Retinal pigment epithelial cell (primary cell): ENCODE results near the gene NEDD8.
A peak's percentile ranks its signal among the peaks of the same experiment; 100 is the strongest.
"Not testable (repeated sequence)": the region's sequence is repeated elsewhere in the genome, so short reads cannot be mapped to it uniquely, and the experiment has no call there.

Experiments used
- DNase-seq: peaks from one replicate; pipeline ENCODE4 v3.0.0-alpha.2; 2010; ENCODE audit warnings: low read depth
- H3K4me3 ChIP-seq: 2 replicates; pipeline ENCODE4 v1.5.1; 2011; ENCODE audit warnings: mild to moderate bottlenecking, low read length, control low read depth, moderate library complexity
- CTCF ChIP-seq: conservative IDR thresholded peaks from 2 replicates; pipeline ENCODE4 v1.5.1; 2011; ENCODE audit warnings: low read depth, low read length, control low read depth, inconsistent platforms

The NEDD8 gene

GRCh38 chr14:24219080-24219479 lies 13.1 kb downstream of the NEDD8 start:
- no peak for DNase-seq
- no peak overlapping the region for H3K4me3 ChIP-seq
- no peak for TF ChIP-seq CTCF

- DNase-seq, result not testable (repeated sequence)
Observed at GRCh38 chr14:24216876-24217275, 15.3 kb downstream of the NEDD8 start.

GRCh38 chr14:24216345-24216699 lies 15.8 kb downstream of the NEDD8 start:
- no peak for TF ChIP-seq CTCF
- DNase-seq, result no peak
- peak overlapping the region; percentile 89 for H3K4me3 ChIP-seq

More at GRCh38 chr14:24216876-24217275, 15.3 kb downstream of the NEDD8 start:
- not testable (repeated sequence) for H3K4me3 ChIP-seq

- TF ChIP-seq CTCF, result peak; percentile 62
- DNase-seq, result peak; percentile 63
- H3K4me3 ChIP-seq, result peak within 1 kb of the TSS; percentile 89
Observed at GRCh38 chr14:24215495-24216344, 16.4 kb downstream of the NEDD8 start, which contains the start of gene MDP1. Gene MDP1, minus strand, starts transcription at chr14:24216066. Its CDS starts 111 bp downstream, at chr14:24215955.

GRCh38 chr14:24213866-24214662 lies 18.1 kb downstream of the NEDD8 start:
- no peak for DNase-seq
- TF ChIP-seq CTCF, result no peak

GRCh38 chr14:24212924-24213865 lies 19.0 kb downstream of the NEDD8 start, which contains the start of gene CHMP4A:
Gene CHMP4A, minus strand, starts transcription at chr14:24213488. Its CDS starts 49 bp downstream, at chr14:24213439.
- TF ChIP-seq CTCF, result peak; percentile 28

More at GRCh38 chr14:24213866-24214662, 18.1 kb downstream of the NEDD8 start:
- H3K4me3 ChIP-seq, result peak overlapping the region; percentile 83

More at GRCh38 chr14:24212924-24213865, 19.0 kb downstream of the NEDD8 start, which contains the start of gene CHMP4A:
- peak; percentile 94 for DNase-seq
- H3K4me3 ChIP-seq, result peak within 1 kb of the TSS; percentile 83
